ENCODE results near the gene BRCC3.

- TF ChIP-seq POLR2AphosphoS5 (IDR thresholded peaks at IDR 0.05) (no peak), CTCF (IDR thresholded peaks at IDR 0.05) (no peak), POLR2A (IDR thresholded peaks at IDR 0.05) (no peak)
Measured at GRCh38 chrX:155113097-155113496, 41.8 kb downstream of the BRCC3 start.
